T follicular helper cell (primary cell): Measurements from ENCODE around the gene PMEPA1.

Source experiments
- DNase-seq: peaks from one replicate; pipeline ENCODE4 v3.0.0-alpha.2; 2020; ENCODE audit warnings: low read depth

The PMEPA1 gene

GRCh38 chr20:57736738-57737347 lies 27.0 kb upstream of the PMEPA1 start:
- no peak for DNase-seq

GRCh38 chr20:57735831-57736737 lies 26.3 kb upstream of the PMEPA1 start:
- DNase-seq, result no peak

GRCh38 chr20:57734754-57735153 lies 24.9 kb upstream of the PMEPA1 start:
- no peak for DNase-seq

- DNase-seq, result no peak
Measured at GRCh38 chr20:57732226-57732625, 22.4 kb upstream of the PMEPA1 start.

- no peak for DNase-seq
Measured at GRCh38 chr20:57728762-57729161, 18.9 kb upstream of the PMEPA1 start.

- DNase-seq, result no peak
Measured at GRCh38 chr20:57727863-57728262, 18.0 kb upstream of the PMEPA1 start.

- no peak for DNase-seq
Measured at GRCh38 chr20:57725636-57726035, 15.8 kb upstream of the PMEPA1 start.

GRCh38 chr20:57724610-57725405 lies 15.0 kb upstream of the PMEPA1 start:
- DNase-seq, result no peak

GRCh38 chr20:57723816-57724215 lies 14.0 kb upstream of the PMEPA1 start:
- no peak for DNase-seq

- no peak for DNase-seq
Measured at GRCh38 chr20:57719951-57720350, 10.1 kb upstream of the PMEPA1 start.

GRCh38 chr20:57718490-57719009 lies 8.7 kb upstream of the PMEPA1 start:
- peak; percentile 81 for DNase-seq

- DNase-seq, result no peak
Measured at GRCh38 chr20:57717797-57718196, 8.0 kb upstream of the PMEPA1 start.

- DNase-seq, result no peak
Measured at GRCh38 chr20:57716901-57717300, 7.1 kb upstream of the PMEPA1 start.

GRCh38 chr20:57716202-57716601 lies 6.4 kb upstream of the PMEPA1 start:
- DNase-seq, result no peak

GRCh38 chr20:57715268-57715904 lies 5.6 kb upstream of the PMEPA1 start:
- no peak for DNase-seq

GRCh38 chr20:57714409-57715267 lies 4.8 kb upstream of the PMEPA1 start:
- DNase-seq, result no peak

- no peak for DNase-seq
Measured at GRCh38 chr20:57713951-57714350, 4.1 kb upstream of the PMEPA1 start.

GRCh38 chr20:57713505-57713903 lies 3.7 kb upstream of the PMEPA1 start:
- no peak for DNase-seq

GRCh38 chr20:57712851-57713504 lies 3.2 kb upstream of the PMEPA1 start:
- no peak for DNase-seq

- DNase-seq, result no peak
Measured at GRCh38 chr20:57712341-57712740, 2.5 kb upstream of the PMEPA1 start.
